ENCODE measurements around the gene GALNS. TPM values are rescaled to one million over a fixed set of nuclear protein-coding genes. Genes with fewer than 3 reads are reported as not detected.

GALNS gene
- total and polyA plus RNA-seq, 2 of the 8 experiments (the other 6 are each of a cell fraction or from before 2014, with no cell fraction given), result 8.9 to 17.8 TPM

DNA sequence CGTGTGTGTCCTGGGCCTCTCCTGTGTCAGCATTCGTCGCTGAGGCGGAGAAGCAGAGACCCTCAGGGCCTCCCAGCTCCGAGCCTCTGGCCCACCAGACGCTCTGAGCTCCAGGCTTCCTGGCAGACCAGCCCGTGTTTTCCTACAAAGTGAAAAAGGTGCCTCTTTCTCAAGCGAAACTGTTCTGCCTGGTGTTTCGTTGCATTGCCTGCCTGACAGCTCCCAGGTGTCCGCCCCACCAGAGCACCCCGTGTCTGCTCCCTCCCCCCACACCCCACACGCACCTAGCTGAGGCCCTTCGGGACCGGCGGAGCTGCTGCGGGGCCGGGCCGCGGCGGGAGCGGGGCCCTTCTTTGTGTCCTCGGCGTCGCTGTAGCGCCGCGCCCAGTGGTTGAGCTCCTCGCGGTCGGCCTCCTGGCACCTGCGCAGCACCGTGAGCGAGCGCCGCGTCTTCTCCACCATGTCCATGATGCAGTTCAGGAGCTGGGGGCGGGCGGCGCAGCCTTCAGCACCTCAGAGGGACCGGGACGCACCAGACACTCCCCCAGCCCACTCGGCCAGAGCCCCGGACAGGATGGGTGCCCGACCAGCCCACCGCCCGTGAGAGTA is 24.4 kb upstream of the GALNS start:
- Histone ChIP-seq H3K18ac (ENCODE audit: extremely low read depth, low read length) (peak overlapping the region; percentile 32; the same call in 1 of the 2 replicates), H3K56ac (replicated peaks; ENCODE audit: insufficient read length, low read depth, low read length) (no peak overlapping the region), H3K4me3 (ENCODE audit: extremely low read depth in 1 of 4, insufficient read depth in 2 of 4, low read depth in 3 of 4, low read length in 4 of 4) (0 out of 8 replicates have a peak overlapping the region, but pooled peaks of 1 of the 4 experiments have one; percentile 24), H3K27ac (ENCODE audit: low read depth, low read length) (no peak overlapping the region), H2BK5ac (ENCODE audit: low read depth, low read length) (peak overlapping the region; percentile 16; the same call in 1 of the 2 replicates), H3K23ac (ENCODE audit: insufficient read length) (no peak overlapping the region), H4K8ac (ENCODE audit: extremely low read depth, insufficient read depth, low read length) (peak overlapping the region; percentile 75), H4K91ac (replicated peaks; ENCODE audit: insufficient read length, low read length) (peak overlapping the region; percentile 40), H3K79me2 (ENCODE audit: control insufficient read depth in 1 of 2, insufficient read depth in 2 of 2, low read length in 2 of 2) (no peaks in the 10 kb centered on the region), H4K5ac (ENCODE audit: insufficient read length, low read depth, low read length) (peak overlapping the region; percentile 15), H3K79me1 (ENCODE audit: low read depth, low read length) (no peaks in the 10 kb centered on the region; the same call in 1 of the 2 replicates), H2AFZ (ENCODE audit: low read length) (no peak overlapping the region; the same call in 1 of the 2 replicates), H3K4ac (replicated peaks; ENCODE audit: insufficient read length, low read depth, low read length) (no peak overlapping the region), H3K9me3 (ENCODE audit: insufficient read depth in 2 of 2, low read depth in 1 of 2, low read length in 1 of 2) (no peaks in the 10 kb centered on the region), H3K9ac (replicated peaks in 1 of 4; ENCODE audit: extremely low read depth in 1 of 4, low read depth in 3 of 4, low read length in 3 of 4) (0 out of 7 replicates have a peak overlapping the region, but pooled peaks of 1 of the 4 experiments have one; percentile 6), H2BK15ac (ENCODE audit: low read length) (peak overlapping the region; percentile 61; the same call in 1 of the 2 replicates), H2BK12ac (ENCODE audit: low read depth, low read length) (no peak overlapping the region), H2BK120ac (replicated peaks; ENCODE audit: low read depth, low read length) (no peak overlapping the region), H2AK5ac (ENCODE audit: low read depth, low read length) (no peak overlapping the region), H2BK20ac (ENCODE audit: low read length) (no peak overlapping the region), H3K4me1 (replicated peaks in 1 of 4; ENCODE audit: control insufficient read depth in 3 of 4, insufficient read depth in 4 of 4, low read length in 3 of 4) (peaks cover 0 to 9% (median 4%) of the 10 kb centered on the region in 4 experiments; a peak in 4 of 7 replicates), H3K4me2 (ENCODE audit: insufficient read depth in 1 of 2, low read depth in 2 of 2, low read length in 2 of 2) (peak overlapping the region in 1 of 2 experiments; percentile 30; a peak in 2 of 4 replicates), H3K23me2 (ENCODE audit: low read depth, low read length) (no peaks in the 10 kb centered on the region; the same call in 1 of the 2 replicates), H3K36me3 (ENCODE audit: control insufficient read depth in 2 of 4, insufficient read depth in 4 of 4, low read length in 3 of 4) (no peaks in the 10 kb centered on the region), H3K27me3 (replicated peaks in 1 of 4; ENCODE audit: control insufficient read depth in 3 of 4, extremely low read depth in 1 of 4, insufficient read depth in 3 of 4, low read length in 3 of 4) (peaks cover 0 to 7% (median 1%) of the 10 kb centered on the region in 4 experiments; a peak in 2 of 7 replicates), H4K20me1 (replicated peaks in 1 of 2; ENCODE audit: control insufficient read depth in 1 of 2, insufficient read depth in 2 of 2, low read length in 2 of 2) (peaks cover 0 to 4% of the 10 kb centered on the region in 2 experiments), H3K14ac (ENCODE audit: insufficient read length) (no peak overlapping the region)
- FAIRE-seq (no peak), DNase-seq (ENCODE audit: low read depth in 1 of 2, low spot score in 2 of 2) (no peak)
- CTCF ChIA-PET (ENCODE audit: partially characterized antibody), result interaction anchor here (0.6 to 4.4 kb wide), 10 partner anchors 16 to 337 kb away, joined by 3 to 15 read pairs (median 3); partner anchors contain the start of gene ZNF778
- 76% methylated on average over 29 of the region's 46 CpGs; no CpG with 5 or more reads in 1 of the 2 experiments for WGBS, 2 experiments (ENCODE audit: extremely low coverage in 1 of 2, insufficient coverage in 1 of 2, insufficient read length in 1 of 2, insufficient replicate concordance in 2 of 2, low coverage in 1 of 2, low lambda C conversion rate in 2 of 2, missing lambda C conversion rate in 1 of 2)
- POLR2A ChIA-PET (ENCODE audit: partially characterized antibody), result interaction anchor here (0.7 to 1.4 kb wide), 6 partner anchors 23 to 70 kb away, joined by 3 to 5 read pairs (median 4); partner anchors contain the start of genes APRT, GALNS and TRAPPC2L
- no peak for TF ChIP-seq POLR2A (IDR thresholded peaks at IDR 0.05; ENCODE audit: control extremely low read depth in 1 of 2, low read depth in 2 of 2, low read length in 2 of 2)
- TF ChIP-seq CTCF (IDR thresholded peaks at IDR 0.05; ENCODE audit: control extremely low read depth in 1 of 3, insufficient read depth in 1 of 3, low read depth in 1 of 3, low read length in 3 of 3), result no peak
- no peak for TF ChIP-seq CEBPB (IDR thresholded peaks at IDR 0.05; ENCODE audit: low read depth, low read length)
- TF ChIP-seq NRF1 (IDR thresholded peaks at IDR 0.05; ENCODE audit: low read depth, low read length), result no peak
- no peak for TF ChIP-seq POLR2AphosphoS5 (IDR thresholded peaks at IDR 0.05; ENCODE audit: low read depth, low read length)
- no peak for TF ChIP-seq HDAC6 (IDR thresholded peaks at IDR 0.05; ENCODE audit: low read depth, low read length)
- no peak for TF ChIP-seq GABPA (IDR thresholded peaks at IDR 0.05; ENCODE audit: borderline replicate concordance, insufficient read depth, low read length)
